ENCODE measurements around the gene ASB3.

The ASB3 gene

DNA sequence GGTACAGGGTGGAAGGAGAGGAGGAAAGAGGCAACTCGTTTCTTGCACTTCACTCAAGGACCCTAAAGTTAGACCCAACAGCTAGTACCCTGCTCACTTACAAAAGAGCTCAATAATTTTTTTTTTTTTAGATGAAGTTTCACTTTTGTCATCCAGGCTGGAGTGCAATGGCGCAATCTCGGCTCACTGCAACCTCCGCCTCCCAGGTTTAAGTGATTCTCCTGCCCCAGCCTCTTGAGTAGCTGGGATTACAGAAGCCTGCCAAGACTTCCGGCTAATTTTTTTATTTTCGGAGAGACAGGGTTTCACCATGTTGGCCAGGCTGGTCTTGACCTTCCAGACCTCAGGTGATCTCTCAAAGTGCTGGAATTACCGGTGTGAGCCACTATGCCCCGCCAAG is 4.1 kb downstream of the ASB3 start:
- TF ChIP-seq, protein P1, sequence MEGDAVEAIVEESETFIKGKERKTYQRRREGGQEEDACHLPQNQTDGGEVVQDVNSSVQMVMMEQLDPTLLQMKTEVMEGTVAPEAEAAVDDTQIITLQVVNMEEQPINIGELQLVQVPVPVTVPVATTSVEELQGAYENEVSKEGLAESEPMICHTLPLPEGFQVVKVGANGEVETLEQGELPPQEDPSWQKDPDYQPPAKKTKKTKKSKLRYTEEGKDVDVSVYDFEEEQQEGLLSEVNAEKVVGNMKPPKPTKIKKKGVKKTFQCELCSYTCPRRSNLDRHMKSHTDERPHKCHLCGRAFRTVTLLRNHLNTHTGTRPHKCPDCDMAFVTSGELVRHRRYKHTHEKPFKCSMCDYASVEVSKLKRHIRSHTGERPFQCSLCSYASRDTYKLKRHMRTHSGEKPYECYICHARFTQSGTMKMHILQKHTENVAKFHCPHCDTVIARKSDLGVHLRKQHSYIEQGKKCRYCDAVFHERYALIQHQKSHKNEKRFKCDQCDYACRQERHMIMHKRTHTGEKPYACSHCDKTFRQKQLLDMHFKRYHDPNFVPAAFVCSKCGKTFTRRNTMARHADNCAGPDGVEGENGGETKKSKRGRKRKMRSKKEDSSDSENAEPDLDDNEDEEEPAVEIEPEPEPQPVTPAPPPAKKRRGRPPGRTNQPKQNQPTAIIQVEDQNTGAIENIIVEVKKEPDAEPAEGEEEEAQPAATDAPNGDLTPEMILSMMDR (IDR thresholded peaks at IDR 0.05): no peak

DNA sequence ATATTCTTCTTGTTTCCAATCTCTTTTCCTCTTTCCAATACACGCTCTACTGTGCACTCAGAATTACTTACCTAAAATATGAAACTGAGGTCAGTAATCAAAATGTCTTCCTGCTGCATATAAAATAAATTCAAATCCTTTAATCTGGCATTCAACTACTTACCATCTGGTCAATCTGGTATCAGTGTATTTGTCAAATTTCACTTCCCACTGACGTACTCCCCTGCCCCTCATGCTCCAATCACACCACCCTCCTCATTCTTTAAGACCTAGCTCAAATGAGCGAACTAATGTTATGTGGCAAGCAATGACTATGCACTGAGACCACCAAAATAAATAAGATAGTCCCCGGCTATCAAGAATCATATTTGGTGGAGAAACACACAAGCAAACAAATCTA is 6.7 kb downstream of the ASB3 start:
- TF ChIP-seq, protein P1 (IDR thresholded peaks at IDR 0.05): no peak

DNA sequence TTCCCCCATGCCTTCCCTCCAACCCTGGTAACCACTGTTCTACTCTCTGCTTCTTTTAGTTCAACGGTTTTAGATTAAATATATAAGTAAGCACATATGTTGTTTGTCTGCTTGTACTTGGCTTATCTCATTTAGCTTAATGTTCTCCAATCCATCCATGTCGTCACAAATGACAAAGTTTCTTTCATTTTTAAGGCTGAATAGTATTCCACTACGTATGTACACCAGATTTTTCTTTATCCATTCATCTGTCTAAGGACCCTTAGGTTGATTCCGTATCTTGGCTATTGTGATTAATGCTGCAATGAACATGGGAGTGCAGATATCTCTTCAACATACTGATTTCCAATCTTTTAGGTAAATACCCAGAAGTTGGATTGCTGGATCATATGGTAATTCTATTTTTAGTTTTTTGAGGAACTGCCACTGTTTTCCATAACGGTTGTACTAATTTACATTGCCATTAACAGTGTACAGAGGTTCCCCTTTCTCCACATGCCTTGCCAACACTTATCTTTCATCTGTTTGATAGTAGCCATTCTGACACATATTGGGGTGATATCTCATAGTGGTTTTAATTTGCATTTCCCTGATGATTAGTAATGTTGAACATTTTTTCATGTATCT is 8.1 kb downstream of the ASB3 start:
- TF ChIP-seq, protein P1 (IDR thresholded peaks at IDR 0.05): no peak

DNA sequence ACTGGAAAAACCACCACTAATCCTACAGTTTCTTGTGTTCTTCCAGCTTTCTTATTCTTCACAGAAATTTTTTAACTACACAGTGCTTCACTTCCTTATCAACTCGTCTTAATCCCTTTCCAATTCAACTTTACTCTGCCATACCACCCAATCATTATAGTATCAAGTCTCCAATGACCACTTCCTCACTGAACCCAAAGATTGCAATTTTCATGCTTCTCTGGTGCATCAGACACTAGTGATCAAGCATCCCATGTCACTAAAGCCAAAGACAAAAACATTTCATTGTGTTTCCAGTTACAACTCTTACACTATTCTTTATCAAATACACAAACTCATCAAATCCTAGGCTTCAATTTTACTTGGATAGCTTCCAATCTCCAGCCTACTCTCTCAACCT is 9.6 kb downstream of the ASB3 start:
- TF ChIP-seq, protein P1 (IDR thresholded peaks at IDR 0.05): no peak

DNA sequence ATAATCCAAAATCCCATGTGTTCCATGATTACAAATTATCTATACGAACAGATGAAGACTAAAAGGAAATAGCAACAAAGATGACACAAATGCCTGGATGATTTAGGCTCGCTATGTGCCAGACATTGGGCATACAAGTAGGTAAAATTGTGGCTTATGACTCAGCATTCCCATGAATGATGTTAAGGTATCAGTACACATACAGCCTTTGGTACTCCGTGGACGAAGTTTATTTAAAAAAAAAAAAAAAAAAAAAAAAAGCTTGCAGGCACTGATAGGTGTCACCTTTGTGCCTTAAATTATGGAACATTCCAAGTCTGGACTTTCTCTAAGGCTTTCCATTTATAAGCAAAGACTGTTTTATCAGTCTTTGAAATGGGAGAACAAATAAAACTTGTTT is 16.5 kb downstream of the ASB3 start:
- TF ChIP-seq, protein P1 (IDR thresholded peaks at IDR 0.05): no peak

DNA sequence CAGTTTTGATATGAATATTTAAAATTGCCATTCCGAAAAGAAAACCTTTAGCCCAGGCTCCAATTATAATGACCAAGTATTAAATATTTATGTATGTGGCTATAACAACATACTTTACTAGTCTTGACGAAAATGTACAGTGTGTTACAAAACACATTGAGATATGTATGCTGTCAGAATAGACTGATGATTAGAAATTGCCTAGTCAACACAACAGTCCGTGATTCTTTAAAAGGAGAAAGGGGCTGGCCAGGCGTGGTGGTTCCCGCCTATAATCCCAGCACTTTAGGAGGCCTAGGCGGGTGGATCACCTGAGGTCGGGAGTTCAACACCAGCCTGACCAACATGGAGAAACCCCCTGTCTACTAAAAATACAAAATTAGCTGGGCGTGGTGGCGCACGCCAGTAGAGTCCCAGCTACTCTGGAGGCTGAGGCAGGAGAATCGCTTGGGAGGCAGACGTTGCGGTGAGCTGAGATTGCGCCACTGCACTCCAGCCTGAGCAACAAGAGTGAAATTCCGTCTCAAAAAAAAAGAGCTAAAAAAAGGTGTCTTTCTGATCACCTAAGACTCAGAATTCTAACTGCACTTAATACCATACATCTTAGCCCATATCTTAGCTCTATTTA is 17.3 kb downstream of the ASB3 start:
- TF ChIP-seq, protein P1 (IDR thresholded peaks at IDR 0.05): no peak

DNA sequence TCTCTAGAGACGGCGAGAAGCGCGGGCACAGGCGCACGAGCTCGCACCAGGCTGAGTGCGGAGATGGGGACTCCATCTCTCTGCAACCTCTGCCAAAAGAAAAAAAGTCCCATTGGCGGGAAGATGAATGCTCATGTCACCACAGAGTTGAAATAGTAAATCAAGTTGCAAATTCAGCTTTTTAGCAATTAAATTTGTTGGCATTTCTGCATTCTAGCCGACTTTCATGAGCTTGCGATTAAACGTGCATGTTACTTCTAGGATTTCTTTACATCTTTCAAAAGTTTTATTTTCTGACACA is 18.6 kb downstream of the ASB3 start:
- TF ChIP-seq, protein P1 (IDR thresholded peaks at IDR 0.05): no peak
